GM12878 (cell line): ENCODE results near the gene PPIA. TPM values are rescaled to one million over a fixed set of nuclear protein-coding genes. Genes with fewer than 3 reads are reported as not detected.

Source experiments
- ATAC-seq: fragments of 200-7000 bp; cut with Tn5 transposase; 3 replicates; pipeline ENCODE4 v1.9.1; 2020; ENCODE audit warnings: mild to moderate bottlenecking, moderate library complexity
- BruUV-seq: library from RNA; stranded (reverse); fragments of 400-500 nt; replicated peaks from 2 replicates; lab custom pipeline; 2021; lab: Mats Ljungman, UMichigan
- CTCF ChIA-PET: fragments of 300-600 bp; sonication (Branson Sonifier 250); formaldehyde crosslinking; extraction: SDS; loops from one replicate; lab custom pipeline; 2021; ENCODE audit warnings: inconsistent platforms; lab: Yijun Ruan, JAX
- POLR2A ChIA-PET: fragments of 350-600 bp; formaldehyde crosslinking; extraction: SDS; loops from one replicate; lab custom pipeline; 2021; ENCODE audit warnings: inconsistent platforms; lab: Charles Lee
- RAD21 ChIA-PET: fragments of 300-600 bp; sonication (Branson Sonifier 250); formaldehyde crosslinking; loops from one replicate; lab custom pipeline; 2023; ENCODE audit warnings: antibody characterized with exemption; ENCODE audit not compliant: unreplicated experiment; lab: Charles Lee
- SMC1A ChIA-PET: fragments of 300-600 bp; sonication (Branson Sonifier 250); formaldehyde crosslinking; loops from one replicate; lab custom pipeline; 2023; ENCODE audit not compliant: unreplicated experiment, uncharacterized antibody; lab: Charles Lee
- DNase-seq: peaks from one replicate; pipeline ENCODE4 v3.0.0-alpha.2; 2011; ENCODE audit warnings: low read depth, low spot score
- FAIRE-seq: peaks from 3 replicates; lab custom pipeline; 2011; peaks lifted over from hg19 to GRCh38; lab: Jason Lieb, UNC
- H2AFZ ChIP-seq: 2 replicates; pipeline ENCODE4 v1.6.0; 2011; ENCODE audit warnings: low read depth, low read length, control low read depth; ENCODE audit not compliant: control insufficient read depth
- H3K27ac ChIP-seq: 2 replicates; pipeline ENCODE4 v1.5.1; 2011; ENCODE audit warnings: control low read depth; ENCODE audit not compliant: control insufficient read depth, insufficient read depth
- H3K27me3 ChIP-seq, 2 experiments: replicated peaks in 1 of 2; 2 replicates each; pipeline versions ENCODE4 v1.6.0 to v1.6.1; 2011; ENCODE audit warnings: low read length in 1 of 2; ENCODE audit not compliant: control insufficient read depth in 2 of 2, insufficient read depth in 2 of 2
- H3K36me3 ChIP-seq, 2 experiments: 2 replicates each; pipeline ENCODE4 v1.5.1; 2011; ENCODE audit warnings: low read length in 1 of 2; ENCODE audit not compliant: control insufficient read depth in 2 of 2, insufficient read depth in 2 of 2
- H3K4me1 ChIP-seq: 2 replicates; pipeline ENCODE4 v1.6.1; 2011; ENCODE audit warnings: mild to moderate bottlenecking, low read length, moderate library complexity, mixed read lengths; ENCODE audit not compliant: control insufficient read depth, insufficient read depth
- H3K4me2 ChIP-seq: 2 replicates; pipeline ENCODE4 v1.6.0; 2011; ENCODE audit warnings: control low read depth; ENCODE audit not compliant: control insufficient read depth, insufficient read depth
- H3K4me3 ChIP-seq: fragments of 200-600 bp; sonication (generic); 2 replicates; pipeline ENCODE4 v1.5.1; 2016
- H3K79me2 ChIP-seq: 2 replicates; pipeline ENCODE4 v1.6.0; 2011; ENCODE audit warnings: low read length; ENCODE audit not compliant: control insufficient read depth, insufficient read depth
- H3K9ac ChIP-seq: 2 replicates; pipeline ENCODE4 v1.8.0; 2011; ENCODE audit warnings: low read length, control low read depth, mixed read lengths; ENCODE audit not compliant: control insufficient read depth, insufficient read depth
- H3K9me3 ChIP-seq: replicated peaks from 3 replicates; pipeline ENCODE4 v1.5.1; 2011; ENCODE audit warnings: mild to moderate bottlenecking, low read length; ENCODE audit not compliant: control insufficient read depth, insufficient read depth
- H4K20me1 ChIP-seq: 2 replicates; pipeline ENCODE4 v1.6.0; 2011; ENCODE audit not compliant: control insufficient read depth, insufficient read depth
- BACH1 ChIP-seq: fragments of 450-650 bp; IDR thresholded peaks from 2 replicates; pipeline ENCODE4 v1.6.1; 2017; ENCODE audit warnings: mild to moderate bottlenecking, borderline replicate concordance
- NFIC ChIP-seq: IDR thresholded peaks from 2 replicates; pipeline ENCODE4 v1.6.1; 2012; ENCODE audit warnings: low read depth, mild to moderate bottlenecking, inconsistent platforms, low read length, moderate library complexity
- NFXL1 ChIP-seq: fragments of 450-650 bp; IDR thresholded peaks from 2 replicates; pipeline ENCODE4 v1.6.1; 2017; ENCODE audit warnings: antibody characterized with exemption, mild to moderate bottlenecking, borderline replicate concordance
- NR2C2 ChIP-seq: IDR thresholded peaks from 2 replicates; pipeline ENCODE4 v1.6.1; 2011; ENCODE audit warnings: borderline replicate concordance, low read depth; ENCODE audit not compliant: control insufficient read depth, insufficient read length
- PAX8 ChIP-seq: fragments of 450-650 bp; IDR thresholded peaks from 2 replicates; pipeline ENCODE4 v1.6.1; 2017; ENCODE audit warnings: mild to moderate bottlenecking, moderate library complexity
- POLR2A ChIP-seq: IDR thresholded peaks from 2 replicates; pipeline ENCODE4 v1.6.1; 2011; ENCODE audit warnings: low read depth, mild to moderate bottlenecking, low read length
- POLR2AphosphoS5 ChIP-seq: IDR thresholded peaks from 2 replicates; pipeline ENCODE4 v1.6.1; 2011; ENCODE audit warnings: mild to moderate bottlenecking, low read length, inconsistent platforms
- RBBP5 ChIP-seq: fragments of 200-600 bp; sonication (generic); conservative IDR thresholded peaks from 2 replicates; pipeline ENCODE4 v1.6.1; 2016
- SIX5 ChIP-seq: IDR thresholded peaks from 2 replicates; pipeline ENCODE4 v1.6.1; 2011; ENCODE audit warnings: mild to moderate bottlenecking, low read depth, low read length, moderate library complexity; ENCODE audit not compliant: severe bottlenecking
- SUZ12 ChIP-seq: fragments of 200-600 bp; sonication (generic); IDR thresholded peaks from one replicate; pipeline ENCODE4 v1.6.1; 2018; ENCODE audit warnings: antibody characterized with exemption, mild to moderate bottlenecking; ENCODE audit not compliant: unreplicated experiment
- TARDBP ChIP-seq: IDR thresholded peaks from 2 replicates; pipeline ENCODE4 v1.6.1; 2016; ENCODE audit warnings: borderline replicate concordance
- TBL1XR1 ChIP-seq: IDR thresholded peaks from 2 replicates; pipeline ENCODE4 v1.6.1; 2012; ENCODE audit warnings: low read depth, low read length, improper control_type of control experiment
- ZNF207 ChIP-seq: fragments of 450-650 bp; IDR thresholded peaks from 2 replicates; pipeline ENCODE4 v1.6.1; 2014; ENCODE audit warnings: antibody characterized with exemption, mild to moderate bottlenecking, borderline replicate concordance
- ZZZ3 ChIP-seq: IDR thresholded peaks from 2 replicates; pipeline ENCODE4 v1.6.1; 2011; ENCODE audit warnings: low read depth; ENCODE audit not compliant: control insufficient read depth, insufficient read length
- WGBS: methylation state at CpG from one replicate; pipeline ENCODE4 v1.1.6; 2016; ENCODE audit warnings: low lambda C conversion rate; ENCODE audit not compliant: insufficient replicate concordance, insufficient coverage; ENCODE audit errors: missing lambda C conversion rate; 5-methylcytosine and 5-hydroxymethylcytosine counted together
- in situ Hi-C: fragments of 300-500 bp; cut with MboI; formaldehyde crosslinking; loops from 9 replicates; pipeline ENCODE4 v1.14.3; 2018; ENCODE audit warnings: mixed read lengths
- intact Hi-C: fragments of 100-400 bp; cut with micrococcal nuclease; formaldehyde crosslinking; loops from one replicate; pipeline ENCODE4 v1.14.2; 2022; ENCODE audit not compliant: unreplicated experiment
- polyA plus RNA-seq, 11 experiments: library from polyadenylated mRNA; depleted of rRNA in 4 of 11; unstranded in 6 of 11; stranded (reverse) in 5 of 11; fragments of >200 nt; fragmentation: Nextera tagmentation in 4 of 11; fragmentation: Illumina TruSeq in 1 of 11; extraction: Ambion mirVana in 4 of 11; extraction: Trizol in 1 of 11; gene quantifications; 1 replicate in 1 of 11; 2 replicates in 10 of 11; pipeline versions ENCODE4 v1.2.1 to v1.2.3, GENCODE V29; 2011 to 2016; ENCODE audit warnings: inconsistent platforms in 2 of 11, missing spikeins in 2 of 11, low read depth in 1 of 11
- total RNA-seq, 4 experiments: library from RNA; depleted of rRNA in 3 of 4; stranded (reverse); fragments of >200 nt in 3 of 4; fragmentation: Illumina TruSeq in 1 of 4; extraction: Trizol in 1 of 4; gene quantifications; 2 replicates each; pipeline versions ENCODE4 v1.2.1 to v1.2.3, GENCODE V29; 2013 to 2021
- TF ChIP-seq, protein P1 (sequence below): fragments of 450-650 bp; IDR thresholded peaks from 2 replicates; pipeline ENCODE4 v1.6.1; 2017; ENCODE audit warnings: low read depth, mild to moderate bottlenecking, moderate library complexity
- TF ChIP-seq, protein P2 (sequence below), 3 experiments: IDR thresholded peaks in 2 of 3; conservative IDR thresholded peaks in 1 of 3; 2 replicates each; pipeline ENCODE4 v1.5.1; 2011; ENCODE audit warnings: low read depth in 3 of 3, low read length in 3 of 3, mild to moderate bottlenecking in 3 of 3, control low read depth in 2 of 3, moderate library complexity in 2 of 3, inconsistent platforms in 1 of 3, mixed read lengths in 1 of 3; ENCODE audit not compliant: control insufficient read depth in 2 of 3, insufficient read depth in 1 of 3; ENCODE audit errors: extremely low read depth in 1 of 3
- TF ChIP-seq, protein P3 (sequence below): IDR thresholded peaks from 2 replicates; pipeline ENCODE4 v1.6.1; 2012; ENCODE audit warnings: low read depth, low read length, improper control_type of control experiment

PPIA gene
- total and polyA plus RNA-seq, 10 of the 15 experiments (the other 5 are each of a cell fraction or from before 2014, with no cell fraction given): 2,712 to 7,982 (median 5,027) TPM

GRCh38 chr7:44760034-44760580 lies 36.4 kb upstream of the PPIA start:
- ChIA-PET SMC1A (interaction anchor here (1.0 kb wide), 1 partner anchor 39 kb away, joined by 3 read pairs; no protein-coding TSS in a partner anchor), POLR2A (no interaction called here), RAD21 (no interaction called here), CTCF (no interaction called here)
- no peak overlapping the region for H3K4me2 ChIP-seq
- FAIRE-seq: no peak
- no peak for DNase-seq
- H3K9ac ChIP-seq: no peak overlapping the region
- TSS peak; percentile 65 for BruUV-seq
- intact Hi-C loops (no loop called here), in situ Hi-C loops (no loop called here)
- peaks cover 14% of the 10 kb centered on the region for H3K79me2 ChIP-seq
- TF ChIP-seq, protein P1, sequence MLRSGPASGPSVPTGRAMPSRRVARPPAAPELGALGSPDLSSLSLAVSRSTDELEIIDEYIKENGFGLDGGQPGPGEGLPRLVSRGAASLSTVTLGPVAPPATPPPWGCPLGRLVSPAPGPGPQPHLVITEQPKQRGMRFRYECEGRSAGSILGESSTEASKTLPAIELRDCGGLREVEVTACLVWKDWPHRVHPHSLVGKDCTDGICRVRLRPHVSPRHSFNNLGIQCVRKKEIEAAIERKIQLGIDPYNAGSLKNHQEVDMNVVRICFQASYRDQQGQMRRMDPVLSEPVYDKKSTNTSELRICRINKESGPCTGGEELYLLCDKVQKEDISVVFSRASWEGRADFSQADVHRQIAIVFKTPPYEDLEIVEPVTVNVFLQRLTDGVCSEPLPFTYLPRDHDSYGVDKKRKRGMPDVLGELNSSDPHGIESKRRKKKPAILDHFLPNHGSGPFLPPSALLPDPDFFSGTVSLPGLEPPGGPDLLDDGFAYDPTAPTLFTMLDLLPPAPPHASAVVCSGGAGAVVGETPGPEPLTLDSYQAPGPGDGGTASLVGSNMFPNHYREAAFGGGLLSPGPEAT: no peak
- TF ChIP-seq SUZ12 (no peak), NR2C2 (no peak), NFIC (no peak), POLR2AphosphoS5 (no peak), PAX8 (no peak), BACH1 (no peak), ZNF207 (no peak), RBBP5 (no peak), NFXL1 (no peak), TARDBP (no peak), SIX5 (no peak), ZZZ3 (no peak), TBL1XR1 (no peak), POLR2A (no peak)
- TF ChIP-seq, protein P2, sequence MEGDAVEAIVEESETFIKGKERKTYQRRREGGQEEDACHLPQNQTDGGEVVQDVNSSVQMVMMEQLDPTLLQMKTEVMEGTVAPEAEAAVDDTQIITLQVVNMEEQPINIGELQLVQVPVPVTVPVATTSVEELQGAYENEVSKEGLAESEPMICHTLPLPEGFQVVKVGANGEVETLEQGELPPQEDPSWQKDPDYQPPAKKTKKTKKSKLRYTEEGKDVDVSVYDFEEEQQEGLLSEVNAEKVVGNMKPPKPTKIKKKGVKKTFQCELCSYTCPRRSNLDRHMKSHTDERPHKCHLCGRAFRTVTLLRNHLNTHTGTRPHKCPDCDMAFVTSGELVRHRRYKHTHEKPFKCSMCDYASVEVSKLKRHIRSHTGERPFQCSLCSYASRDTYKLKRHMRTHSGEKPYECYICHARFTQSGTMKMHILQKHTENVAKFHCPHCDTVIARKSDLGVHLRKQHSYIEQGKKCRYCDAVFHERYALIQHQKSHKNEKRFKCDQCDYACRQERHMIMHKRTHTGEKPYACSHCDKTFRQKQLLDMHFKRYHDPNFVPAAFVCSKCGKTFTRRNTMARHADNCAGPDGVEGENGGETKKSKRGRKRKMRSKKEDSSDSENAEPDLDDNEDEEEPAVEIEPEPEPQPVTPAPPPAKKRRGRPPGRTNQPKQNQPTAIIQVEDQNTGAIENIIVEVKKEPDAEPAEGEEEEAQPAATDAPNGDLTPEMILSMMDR (IDR thresholded peaks at IDR 0.05 in 2 of 3, conservative IDR thresholded peaks at IDR 0.05 in 1 of 3; ENCODE audit: control insufficient read depth in 2 of 3, extremely low read depth in 1 of 3, insufficient read depth in 1 of 3, low read depth in 3 of 3, low read length in 3 of 3): no peak
- TF ChIP-seq, protein P3, sequence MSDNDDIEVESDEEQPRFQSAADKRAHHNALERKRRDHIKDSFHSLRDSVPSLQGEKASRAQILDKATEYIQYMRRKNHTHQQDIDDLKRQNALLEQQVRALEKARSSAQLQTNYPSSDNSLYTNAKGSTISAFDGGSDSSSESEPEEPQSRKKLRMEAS: no peak
- no peaks in the 10 kb centered on the region for H4K20me1 ChIP-seq
- H3K36me3 ChIP-seq: peaks cover 25 to 47% of the 10 kb centered on the region in 2 experiments
- H2AFZ ChIP-seq: no peak overlapping the region
- 97% methylated on average over 11 of the region's 18 CpGs for WGBS
- H3K27me3 ChIP-seq: no peaks in the 10 kb centered on the region
- H3K9me3 ChIP-seq: no peaks in the 10 kb centered on the region
- ATAC-seq: no peak
- H3K27ac ChIP-seq: no peak overlapping the region
- no peaks in the 10 kb centered on the region for H3K4me1 ChIP-seq
- H3K4me3 ChIP-seq: no peak overlapping the region
